Mammary epithelial cell (primary cell): ENCODE data around the gene NEURL3.

Experiments
- EZH2 ChIP-seq: IDR thresholded peaks from 2 replicates; pipeline ENCODE4 v1.6.1; 2012; ENCODE audit warnings: low read length, inconsistent platforms, borderline replicate concordance
- TF ChIP-seq, protein P1 (sequence below), 2 donors: IDR thresholded peaks in 1 of 2; conservative IDR thresholded peaks in 1 of 2; 2 replicates each; pipeline ENCODE4 v1.5.1; 2011 to 2012; ENCODE audit warnings: inconsistent platforms in 2 of 2, low read length in 2 of 2, mild to moderate bottlenecking in 2 of 2, control low read depth in 1 of 2, low read depth in 1 of 2; ENCODE audit not compliant: insufficient read depth in 1 of 2; ENCODE audit errors: extremely low read depth in 1 of 2

- TF ChIP-seq, protein P1, sequence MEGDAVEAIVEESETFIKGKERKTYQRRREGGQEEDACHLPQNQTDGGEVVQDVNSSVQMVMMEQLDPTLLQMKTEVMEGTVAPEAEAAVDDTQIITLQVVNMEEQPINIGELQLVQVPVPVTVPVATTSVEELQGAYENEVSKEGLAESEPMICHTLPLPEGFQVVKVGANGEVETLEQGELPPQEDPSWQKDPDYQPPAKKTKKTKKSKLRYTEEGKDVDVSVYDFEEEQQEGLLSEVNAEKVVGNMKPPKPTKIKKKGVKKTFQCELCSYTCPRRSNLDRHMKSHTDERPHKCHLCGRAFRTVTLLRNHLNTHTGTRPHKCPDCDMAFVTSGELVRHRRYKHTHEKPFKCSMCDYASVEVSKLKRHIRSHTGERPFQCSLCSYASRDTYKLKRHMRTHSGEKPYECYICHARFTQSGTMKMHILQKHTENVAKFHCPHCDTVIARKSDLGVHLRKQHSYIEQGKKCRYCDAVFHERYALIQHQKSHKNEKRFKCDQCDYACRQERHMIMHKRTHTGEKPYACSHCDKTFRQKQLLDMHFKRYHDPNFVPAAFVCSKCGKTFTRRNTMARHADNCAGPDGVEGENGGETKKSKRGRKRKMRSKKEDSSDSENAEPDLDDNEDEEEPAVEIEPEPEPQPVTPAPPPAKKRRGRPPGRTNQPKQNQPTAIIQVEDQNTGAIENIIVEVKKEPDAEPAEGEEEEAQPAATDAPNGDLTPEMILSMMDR (conservative IDR thresholded peaks at IDR 0.05 in 1 of 2, IDR thresholded peaks at IDR 0.05 in 1 of 2; ENCODE audit: extremely low read depth in 1 of 2, insufficient read depth in 1 of 2, low read depth in 1 of 2, low read length in 2 of 2), result no peak
- no peak for TF ChIP-seq EZH2
These were observed 7.2 kb upstream of the NEURL3 start for GRCh38 chr2:96512341-96512740.
